Effector memory CD8-positive, alpha-beta T cell (primary cell): ENCODE measurements around the gene TOR2A.

Experiments
- ATAC-seq: fragments of 150-1000 bp; cut with Tn5 transposase; replicated peaks from 2 replicates; pipeline ENCODE4 v1.10.0; 2021; ENCODE audit warnings: mild to moderate bottlenecking, moderate library complexity
- DNase-seq, 3 experiments: peaks; one replicate each; pipeline ENCODE4 v3.0.0; 2021
- H3K27ac Mint-ChIP-seq, 2 donors: one replicate each; pipeline ENCODE4 v1.8.0; 2022; ENCODE audit warnings: mild to moderate bottlenecking in 2 of 2, mixed read lengths in 2 of 2, moderate library complexity in 2 of 2
- H3K27me3 Mint-ChIP-seq, 2 donors: one replicate each; pipeline ENCODE4 v1.8.0; 2022; ENCODE audit warnings: mixed read lengths in 2 of 2
- H3K36me3 Mint-ChIP-seq: one replicate; pipeline ENCODE4 v1.8.0; 2022; ENCODE audit warnings: mild to moderate bottlenecking, moderate library complexity, mixed read lengths; ENCODE audit not compliant: insufficient read depth
- H3K4me1 Mint-ChIP-seq, 2 donors: one replicate each; pipeline ENCODE4 v1.8.0; 2022; ENCODE audit warnings: low read depth in 2 of 2, mixed read lengths in 2 of 2
- H3K4me3 Mint-ChIP-seq, 2 donors: one replicate each; pipeline ENCODE4 v1.8.0; 2022; ENCODE audit warnings: mild to moderate bottlenecking in 2 of 2, mixed read lengths in 2 of 2, moderate library complexity in 2 of 2
- H3K9me3 Mint-ChIP-seq, 2 donors: one replicate each; pipeline ENCODE4 v1.8.0; 2022; ENCODE audit warnings: mixed read lengths in 2 of 2

TOR2A gene

GRCh38 chr9:127730262-127730661 lies 4.8 kb downstream of the TOR2A start:
- Mint-ChIP-seq H3K4me3 (no peak overlapping the region), H3K27me3 (no peaks in the 10 kb centered on the region), H3K27ac (peak overlapping the region in 1 of 2 donors; percentile 72), H3K9me3 (no peaks in the 10 kb centered on the region), H3K36me3 (peaks cover 21% of the 10 kb centered on the region), H3K4me1 (peaks cover 7 to 12% of the 10 kb centered on the region in 2 donors)
- ATAC-seq (no peak), DNase-seq (no peak)

DNA sequence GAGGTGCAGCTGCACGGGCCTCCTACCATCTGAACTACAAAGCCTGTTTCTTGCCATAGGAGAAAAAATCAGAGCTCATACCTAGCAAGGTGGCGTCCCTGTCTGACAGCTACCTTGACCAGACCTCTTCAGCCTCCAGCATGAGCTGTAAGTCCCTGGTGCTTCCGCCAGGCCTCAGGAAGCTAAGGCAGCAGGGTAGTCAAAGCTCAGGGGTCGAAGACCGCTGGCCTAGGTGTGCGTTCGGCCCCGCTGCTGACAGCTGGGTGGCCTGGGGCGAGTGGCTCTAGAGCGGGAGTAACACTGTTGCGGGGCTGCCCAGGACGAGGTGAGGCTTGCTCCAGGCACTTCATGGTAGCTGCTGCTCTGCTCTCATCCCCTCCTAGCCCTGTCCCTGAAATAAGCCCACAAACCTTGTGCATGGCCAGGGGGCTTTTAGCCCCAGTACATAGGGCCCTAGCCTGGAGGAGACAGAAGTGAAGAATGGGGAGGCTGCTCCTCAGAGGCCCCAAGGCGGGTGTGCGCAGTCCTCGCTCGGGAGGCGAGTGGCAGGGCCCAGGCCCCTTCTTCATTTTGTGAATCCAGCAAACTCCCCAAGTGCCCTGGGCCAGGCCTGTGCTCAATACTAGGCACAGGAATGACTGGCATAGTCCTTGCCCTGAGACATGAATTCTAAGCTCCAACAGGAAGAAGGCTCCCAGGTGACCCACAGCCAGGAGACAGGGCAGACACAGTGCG lies 5.4 kb downstream of the TOR2A start:
- peak overlapping the region in 1 of 2 donors; percentile 72 for H3K27ac Mint-ChIP-seq
- H3K9me3 Mint-ChIP-seq: no peaks in the 10 kb centered on the region
- H3K27me3 Mint-ChIP-seq: no peaks in the 10 kb centered on the region

DNA sequence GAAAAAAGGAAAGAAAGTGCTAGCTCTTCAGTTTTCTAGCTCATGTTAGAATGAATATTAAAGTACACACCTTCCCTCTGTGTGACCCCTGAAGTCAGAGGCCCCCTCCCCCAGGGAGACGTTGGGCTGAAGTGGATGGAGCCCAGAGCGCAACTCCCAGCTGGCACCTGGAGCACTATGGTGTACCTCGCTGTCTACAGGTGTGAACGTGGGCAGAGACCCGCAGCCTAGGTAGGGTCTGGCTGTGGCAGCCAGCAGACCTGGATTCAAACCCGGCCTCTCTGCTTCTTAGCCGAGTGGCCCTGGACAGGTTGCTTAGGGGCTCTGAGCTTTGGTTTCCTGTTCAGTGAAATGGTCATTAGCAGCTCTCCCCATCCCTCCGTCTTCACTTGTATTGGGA lies 6.3 kb downstream of the TOR2A start:
- no peak overlapping the region for H3K4me3 Mint-ChIP-seq
- DNase-seq (no peak), ATAC-seq (no peak)
- peak overlapping the region in 1 of 2 donors; percentile 72 for H3K27ac Mint-ChIP-seq
- H3K27me3 Mint-ChIP-seq: no peaks in the 10 kb centered on the region
- no peaks in the 10 kb centered on the region for H3K9me3 Mint-ChIP-seq
- peaks cover 4 to 7% of the 10 kb centered on the region in 2 donors for H3K4me1 Mint-ChIP-seq
- H3K36me3 Mint-ChIP-seq: peaks cover 19% of the 10 kb centered on the region

More for the DNA sequence above, 5.4 kb downstream of the TOR2A start:
- peaks cover 19% of the 10 kb centered on the region for H3K36me3 Mint-ChIP-seq
- H3K4me1 Mint-ChIP-seq: peaks cover 7 to 12% of the 10 kb centered on the region in 2 donors
- ATAC-seq: no peak
- H3K4me3 Mint-ChIP-seq: no peak overlapping the region
- no peak for DNase-seq

DNA sequence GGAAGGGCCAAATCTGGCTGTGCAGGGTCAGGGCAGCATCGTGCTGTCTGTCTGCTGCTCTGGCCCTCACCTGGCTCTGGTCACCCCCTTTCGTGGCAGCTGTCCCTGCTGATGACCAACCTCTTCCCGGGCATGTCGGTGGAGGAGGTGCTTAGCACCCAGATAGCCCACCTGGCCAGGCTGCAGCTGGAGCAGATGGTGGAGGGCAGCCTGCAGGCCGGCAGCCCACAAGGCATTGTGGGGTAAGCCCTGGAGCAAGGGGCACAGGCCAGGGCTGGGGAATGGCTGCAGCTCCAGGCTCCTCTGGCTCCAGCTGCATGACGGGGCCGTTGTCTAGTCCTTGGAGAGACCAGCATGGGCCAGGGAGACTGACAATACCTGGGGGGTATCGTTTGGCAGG lies 8.2 kb downstream of the TOR2A start:
- H3K27ac Mint-ChIP-seq: peak overlapping the region in 1 of 2 donors; percentile 61
- peaks cover 4% of the 10 kb centered on the region in 2 donors for H3K4me1 Mint-ChIP-seq
- DNase-seq: no peak
- no peaks in the 10 kb centered on the region for H3K27me3 Mint-ChIP-seq
- H3K36me3 Mint-ChIP-seq: peaks cover 15% of the 10 kb centered on the region
- H3K9me3 Mint-ChIP-seq: no peaks in the 10 kb centered on the region
- ATAC-seq: no peak
- no peak overlapping the region for H3K4me3 Mint-ChIP-seq

DNA sequence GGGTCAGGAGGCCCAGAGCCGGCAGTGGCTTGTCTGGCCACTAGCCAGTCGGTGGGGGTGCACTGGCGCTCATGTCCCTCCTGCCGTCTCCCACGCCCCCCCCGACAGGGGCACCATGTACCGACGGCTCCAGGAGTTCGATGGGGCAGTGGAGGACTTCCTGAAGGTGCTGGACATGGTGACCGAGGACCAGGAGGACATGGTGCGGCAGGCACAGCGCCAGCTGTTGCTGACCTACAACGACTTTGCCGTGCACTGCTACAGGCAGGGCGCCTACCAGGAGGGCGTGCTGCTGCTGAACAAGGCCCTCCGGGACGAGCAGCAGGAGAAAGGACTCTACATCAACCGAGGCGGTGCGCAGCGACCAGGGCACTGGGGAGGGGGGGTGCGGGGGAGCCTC lies 11.1 kb downstream of the TOR2A start:
- Mint-ChIP-seq H3K9me3 (no peaks in the 10 kb centered on the region), H3K27ac (peak overlapping the region in 1 of 2 donors; percentile 46), H3K36me3 (peaks cover 14% of the 10 kb centered on the region), H3K27me3 (no peaks in the 10 kb centered on the region), H3K4me1 (peaks cover 28 to 29% of the 10 kb centered on the region in 2 donors), H3K4me3 (no peak overlapping the region)
- ATAC-seq (no peak), DNase-seq (no peak)

DNA sequence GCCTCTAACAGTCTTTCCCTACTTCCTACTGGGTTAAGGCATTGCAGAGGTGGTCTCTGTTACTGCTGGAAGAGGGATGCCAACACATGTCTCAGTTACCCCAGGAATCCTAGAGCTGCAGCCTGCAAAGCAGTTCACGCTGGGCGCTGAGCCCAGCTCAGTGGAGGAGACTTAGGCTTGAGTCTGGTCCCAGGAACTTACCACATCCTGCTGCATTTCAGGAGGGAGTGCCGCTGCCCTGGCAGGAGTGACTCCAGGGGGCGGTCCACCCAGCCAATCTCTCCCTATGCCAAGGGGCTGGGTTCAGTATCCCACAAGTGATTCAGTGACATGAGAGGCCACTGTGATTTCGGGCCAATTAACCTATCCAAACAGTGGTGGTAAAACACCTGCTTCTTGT lies 11.7 kb downstream of the TOR2A start:
- Mint-ChIP-seq H3K9me3 (no peaks in the 10 kb centered on the region), H3K4me1 (peaks cover 28 to 29% of the 10 kb centered on the region in 2 donors), H3K4me3 (no peak overlapping the region), H3K36me3 (peaks cover 14% of the 10 kb centered on the region), H3K27ac (peak overlapping the region; percentile 10 to 46), H3K27me3 (no peaks in the 10 kb centered on the region)
- no peak for DNase-seq
- ATAC-seq: no peak

DNA sequence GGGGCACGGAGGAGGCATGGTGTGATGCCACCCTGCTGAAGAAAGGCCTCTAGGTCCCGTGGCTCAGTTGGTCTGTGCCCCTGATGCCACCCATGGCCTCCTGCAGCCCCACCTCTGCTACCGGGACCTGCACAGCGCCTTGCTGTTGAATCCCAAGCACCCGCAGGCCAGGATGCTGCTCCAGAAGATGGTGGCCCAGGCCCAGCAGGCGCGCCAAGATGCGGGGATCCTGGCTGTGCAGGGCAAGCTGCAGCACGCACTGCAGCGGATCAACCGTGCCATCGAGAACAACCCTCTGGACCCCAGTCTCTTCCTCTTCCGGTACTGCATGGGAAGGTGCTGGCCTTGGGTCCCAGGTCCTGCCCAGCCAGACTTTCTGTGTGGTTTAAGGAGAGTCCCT lies 12.1 kb downstream of the TOR2A start:
- peaks cover 14% of the 10 kb centered on the region for H3K36me3 Mint-ChIP-seq
- peaks cover 28 to 29% of the 10 kb centered on the region in 2 donors for H3K4me1 Mint-ChIP-seq
- no peak for DNase-seq

GRCh38 chr9:127722055-127722745 lies 12.9 kb downstream of the TOR2A start:
- H3K9me3 Mint-ChIP-seq: no peaks in the 10 kb centered on the region
- H3K36me3 Mint-ChIP-seq: peaks cover 14% of the 10 kb centered on the region
- peak overlapping the region; percentile 74 to 77 for H3K4me3 Mint-ChIP-seq
- peaks cover 30 to 32% of the 10 kb centered on the region in 2 donors for H3K4me1 Mint-ChIP-seq
- ATAC-seq (no peak), DNase-seq (no peak)
- H3K27me3 Mint-ChIP-seq: no peaks in the 10 kb centered on the region
- H3K27ac Mint-ChIP-seq: peak overlapping the region; percentile 80 to 93

More for the DNA sequence above, 12.1 kb downstream of the TOR2A start:
- Mint-ChIP-seq H3K27me3 (no peaks in the 10 kb centered on the region), H3K27ac (peak overlapping the region; percentile 10 to 20), H3K9me3 (no peaks in the 10 kb centered on the region), H3K4me3 (no peak overlapping the region)
- ATAC-seq: no peak

DNA sequence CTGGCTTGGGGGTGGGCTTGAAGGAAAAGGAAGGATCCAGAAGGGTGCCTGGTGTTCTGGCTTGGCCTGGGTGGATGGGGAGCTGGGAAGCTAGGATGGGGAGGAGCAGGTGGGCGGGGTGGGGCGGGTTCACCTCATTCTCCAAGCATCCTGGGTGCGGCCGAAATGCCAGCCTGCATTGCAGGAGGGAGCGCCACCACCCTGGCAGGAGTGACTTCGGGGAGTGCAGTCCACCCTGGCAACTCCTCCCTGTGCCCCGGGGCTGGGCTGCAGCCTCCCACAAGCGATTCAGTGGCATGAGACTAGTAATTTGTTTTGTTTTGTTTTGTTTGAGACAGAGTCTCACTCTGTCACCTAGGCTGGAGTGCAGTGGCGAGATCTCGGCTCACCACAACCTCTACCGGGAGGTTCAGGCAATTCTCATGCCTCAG lies 13.7 kb downstream of the TOR2A start:
- DNase-seq (peak in 1 of 3 experiments; percentile 35), ATAC-seq (peak; percentile 66)
- H3K36me3 Mint-ChIP-seq: peaks cover 9% of the 10 kb centered on the region
- H3K9me3 Mint-ChIP-seq: no peaks in the 10 kb centered on the region
- no peaks in the 10 kb centered on the region for H3K27me3 Mint-ChIP-seq
- H3K4me1 Mint-ChIP-seq: peaks cover 32% of the 10 kb centered on the region in 2 donors
- peak overlapping the region; percentile 80 to 93 for H3K27ac Mint-ChIP-seq
- peak overlapping the region; percentile 74 to 77 for H3K4me3 Mint-ChIP-seq

DNA sequence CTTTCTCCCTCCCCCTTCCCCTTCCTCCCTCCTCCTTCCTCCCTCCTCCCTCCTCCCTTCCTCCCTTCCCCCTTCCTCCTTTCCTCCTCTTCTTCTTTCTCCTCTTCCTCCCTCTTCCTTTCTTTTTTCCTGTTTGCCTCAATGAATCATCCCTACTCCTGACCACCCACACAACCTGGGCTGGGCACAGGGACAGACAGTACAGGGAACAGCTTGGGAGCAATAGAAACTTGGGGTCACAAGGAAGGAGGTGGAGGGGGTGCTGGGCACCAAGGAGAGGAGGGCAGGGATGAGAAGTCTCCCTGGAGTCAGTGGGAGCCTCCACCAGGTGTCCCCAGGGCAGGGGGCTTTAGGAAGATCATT lies 14.2 kb downstream of the TOR2A start:
- no peak for DNase-seq
- Mint-ChIP-seq H3K4me1 (peaks cover 36 to 38% of the 10 kb centered on the region in 2 donors), H3K9me3 (no peaks in the 10 kb centered on the region), H3K4me3 (peak overlapping the region; percentile 74 to 77), H3K27me3 (no peaks in the 10 kb centered on the region), H3K36me3 (peaks cover 8% of the 10 kb centered on the region), H3K27ac (peak overlapping the region; percentile 80 to 93)
- ATAC-seq: no peak

- DNase-seq (peak; percentile 37 to 42 (median 41)), ATAC-seq (peak; percentile 29)
- Mint-ChIP-seq H3K4me1 (peaks cover 40 to 41% of the 10 kb centered on the region in 2 donors), H3K27ac (peak overlapping the region; percentile 80 to 93), H3K36me3 (peaks cover 14% of the 10 kb centered on the region), H3K9me3 (no peaks in the 10 kb centered on the region), H3K27me3 (no peaks in the 10 kb centered on the region), H3K4me3 (peak overlapping the region; percentile 74 to 77)
Observed at GRCh38 chr9:127720031-127720864, 14.8 kb downstream of the TOR2A start.

DNA sequence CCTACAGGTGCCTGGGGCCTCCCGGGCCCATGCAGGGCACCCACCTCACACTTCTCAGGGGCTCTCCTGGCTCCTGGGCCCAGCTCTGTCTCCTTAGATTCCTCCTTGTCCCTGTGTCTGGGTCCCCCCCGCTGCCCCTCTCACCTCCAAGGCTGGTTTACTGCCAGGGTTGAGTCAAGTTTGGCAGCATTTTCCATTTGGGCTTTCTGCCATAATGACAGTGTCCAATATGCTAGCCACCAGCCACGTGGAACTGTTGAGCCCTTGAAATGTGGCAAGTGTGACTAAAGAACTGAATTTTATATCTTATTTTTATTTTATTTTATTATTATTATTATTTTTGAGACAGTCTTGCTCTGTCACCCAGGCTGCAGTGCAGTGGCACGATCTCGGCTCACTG lies 17.3 kb downstream of the TOR2A start:
- H3K27ac Mint-ChIP-seq: peak overlapping the region; percentile 83 to 89
- H3K4me3 Mint-ChIP-seq: peak overlapping the region in 1 of 2 donors; percentile 54
- no peak for ATAC-seq
- no peaks in the 10 kb centered on the region for H3K27me3 Mint-ChIP-seq
- H3K9me3 Mint-ChIP-seq: no peaks in the 10 kb centered on the region
- no peak for DNase-seq
- peaks cover 16% of the 10 kb centered on the region for H3K36me3 Mint-ChIP-seq
- peaks cover 41 to 45% of the 10 kb centered on the region in 2 donors for H3K4me1 Mint-ChIP-seq

- Mint-ChIP-seq H3K4me3 (peak overlapping the region; percentile 87 to 91), H3K27ac (peak overlapping the region; percentile 89 to 95), H3K9me3 (no peaks in the 10 kb centered on the region), H3K4me1 (peaks cover 38 to 44% of the 10 kb centered on the region in 2 donors), H3K27me3 (no peaks in the 10 kb centered on the region), H3K36me3 (peaks cover 14% of the 10 kb centered on the region)
- ATAC-seq: no peak
- no peak for DNase-seq
Observed at GRCh38 chr9:127716412-127716811, 18.7 kb downstream of the TOR2A start.
